ENCODE measurements around the gene TSHZ2.
"Not testable (repeated sequence)": the region's sequence is repeated elsewhere in the genome, so short reads cannot be mapped to it uniquely, and the experiment has no call there.

Gene TSHZ2

GRCh38 chr20:53492212-53492611, 520.1 kb downstream of the TSHZ2 start:
- no peak for DNase-seq

- no peak for DNase-seq
Observed at GRCh38 chr20:53493311-53493857, 521.2 kb downstream of the TSHZ2 start.

GRCh38 chr20:53494753-53495152, 522.6 kb downstream of the TSHZ2 start:
- DNase-seq = no peak

- DNase-seq = no peak
Observed at GRCh38 chr20:53495398-53496092, 523.4 kb downstream of the TSHZ2 start.

- DNase-seq = no peak
Observed at GRCh38 chr20:53497246-53497645, 525.1 kb downstream of the TSHZ2 start.

- DNase-seq = no peak
Observed at GRCh38 chr20:53498341-53498740, 526.2 kb downstream of the TSHZ2 start.

- DNase-seq = no peak
Observed at GRCh38 chr20:53500651-53501050, 528.5 kb downstream of the TSHZ2 start.

- no peak for DNase-seq
Observed at GRCh38 chr20:53502820-53503219, 530.7 kb downstream of the TSHZ2 start.

GRCh38 chr20:53503517-53503919, 531.4 kb downstream of the TSHZ2 start:
- no peak for DNase-seq

GRCh38 chr20:53504106-53504505, 531.9 kb downstream of the TSHZ2 start:
- DNase-seq = not testable (repeated sequence)

GRCh38 chr20:53510262-53510661, 538.1 kb downstream of the TSHZ2 start:
- DNase-seq = no peak

- DNase-seq = no peak
Observed at GRCh38 chr20:53510704-53511103, 538.5 kb downstream of the TSHZ2 start.

GRCh38 chr20:53512076-53512475, 539.9 kb downstream of the TSHZ2 start:
- no peak for DNase-seq

- DNase-seq = no peak
Observed at GRCh38 chr20:53513168-53513488, 541.0 kb downstream of the TSHZ2 start.

GRCh38 chr20:53513489-53514298, 541.5 kb downstream of the TSHZ2 start:
- DNase-seq = no peak

GRCh38 chr20:53515749-53516148, 543.6 kb downstream of the TSHZ2 start:
- DNase-seq = no peak

GRCh38 chr20:53517146-53517545, 545.0 kb downstream of the TSHZ2 start:
- DNase-seq = peak; percentile 24

GRCh38 chr20:53521421-53521820, 549.3 kb downstream of the TSHZ2 start:
- not testable (repeated sequence) for DNase-seq

- DNase-seq = no peak
Observed at GRCh38 chr20:53522026-53522425, 549.9 kb downstream of the TSHZ2 start.

- DNase-seq = no peak
Observed at GRCh38 chr20:53522696-53523095, 550.5 kb downstream of the TSHZ2 start.

GRCh38 chr20:53523615-53524014, 551.5 kb downstream of the TSHZ2 start:
- not testable (repeated sequence) for DNase-seq

GRCh38 chr20:53524589-53525312, 552.6 kb downstream of the TSHZ2 start:
- DNase-seq = no peak

- no peak for DNase-seq
Observed at GRCh38 chr20:53527196-53527595, 555.0 kb downstream of the TSHZ2 start.

GRCh38 chr20:53529658-53530057, 557.5 kb downstream of the TSHZ2 start:
- DNase-seq = no peak
